ENCODE measurements around the gene SANBR.

The SANBR gene

GRCh38 chr2:61090386-61090921, 24.8 kb downstream of the SANBR start:
- no peak for DNase-seq

- DNase-seq: no peak
These were observed 25.8 kb downstream of the SANBR start for GRCh38 chr2:61091485-61091884.

DNA sequence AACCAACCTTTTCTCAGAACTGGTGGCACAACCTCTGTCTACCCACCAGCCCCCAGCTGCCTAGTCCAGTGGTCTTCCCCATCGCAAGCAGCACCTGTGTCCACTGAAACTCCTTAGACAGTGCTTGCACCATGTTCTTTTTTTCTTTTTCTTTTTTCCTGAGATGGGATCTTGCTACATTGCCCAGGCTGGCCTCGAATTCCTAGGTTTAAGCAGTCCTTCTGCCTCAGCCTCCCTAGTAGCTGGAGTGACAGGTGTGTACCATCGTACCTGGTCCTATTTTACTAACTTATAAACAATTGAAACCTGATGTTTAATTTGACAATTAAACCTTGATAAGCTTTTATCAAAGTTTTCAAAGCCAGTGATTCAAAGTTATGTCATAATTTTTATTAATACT, 30.8 kb downstream of the SANBR start:
- DNase-seq: no peak

DNA sequence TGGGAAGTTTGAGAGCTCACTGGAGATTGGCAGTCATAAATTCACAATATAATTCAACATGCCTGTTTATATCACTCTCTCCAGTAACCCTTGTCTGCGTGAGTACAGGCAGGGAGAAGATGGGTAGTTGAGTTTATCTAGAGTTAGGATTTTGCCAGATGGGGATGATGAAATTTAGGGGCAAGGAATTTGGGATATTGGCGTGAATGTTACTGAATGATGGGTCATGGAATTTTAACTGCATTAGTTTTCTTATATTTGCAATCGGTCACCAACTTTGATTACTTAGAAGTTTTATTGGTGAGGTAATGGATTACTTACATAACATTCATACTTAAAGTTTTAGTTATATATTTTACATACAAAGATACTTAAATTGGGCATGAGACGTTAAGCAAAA, 35.1 kb downstream of the SANBR start:
- DNase-seq: no peak

- no peak for DNase-seq
These were observed 43.6 kb downstream of the SANBR start for GRCh38 chr2:61109291-61109690.

- no peak for DNase-seq
These were observed 46.0 kb downstream of the SANBR start for GRCh38 chr2:61111708-61112107.

DNA sequence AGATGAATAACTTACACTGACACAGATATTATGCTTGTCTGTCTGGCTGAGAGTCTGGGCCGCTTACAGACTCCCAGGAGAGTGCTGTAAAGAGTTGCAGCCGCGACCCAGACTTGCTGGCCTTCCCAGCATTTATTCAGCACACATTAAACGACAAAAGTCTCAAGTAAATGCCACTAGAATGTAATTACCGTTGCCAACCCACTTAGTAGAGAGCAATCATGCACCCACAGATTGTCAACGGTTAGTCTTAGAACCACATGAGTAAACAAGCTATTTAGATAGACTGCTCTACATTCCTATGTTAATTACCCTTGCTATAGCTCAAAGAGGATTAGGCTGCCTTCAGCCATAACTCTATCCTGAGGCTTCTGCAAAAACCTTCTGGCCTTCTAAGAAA, 48.5 kb downstream of the SANBR start:
- DNase-seq: no peak

Measured in CD4-positive, alpha-beta T cell treated with Interleukin-17A for 1 hour (primary cell).